ENCODE measurements around the gene NHEJ1. TPM values are rescaled to one million over a fixed set of nuclear protein-coding genes. Genes with fewer than 3 reads are reported as not detected.
A peak's percentile ranks its signal among the peaks of the same experiment; 100 is the strongest.

The NHEJ1 gene
- total and polyA plus RNA-seq, 2 of the 13 experiments (the other 11 are each of a cell fraction or from before 2014, with no cell fraction given): 30.0 to 30.7 TPM

DNA sequence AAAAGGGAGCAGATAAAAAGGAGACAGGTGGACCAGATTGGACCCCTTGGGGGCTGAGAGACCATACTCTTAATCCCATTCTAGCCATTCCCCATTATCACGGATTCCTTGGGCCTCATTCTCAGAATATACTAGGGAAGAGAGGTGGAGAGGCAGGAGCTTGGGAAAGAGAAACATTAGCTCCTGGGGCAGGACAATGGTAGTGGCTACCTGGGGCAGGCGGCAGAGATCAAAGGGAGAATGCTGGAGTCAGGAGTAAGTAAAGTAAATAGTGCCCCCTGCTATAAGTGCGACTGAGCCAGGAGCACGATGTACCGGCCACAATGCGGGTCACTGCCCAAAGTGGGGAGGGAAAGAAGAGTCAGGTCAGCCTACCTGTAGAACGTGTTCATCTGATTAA lies 79.5 kb downstream of the NHEJ1 start (continued):
- TF ChIP-seq, protein P1, sequence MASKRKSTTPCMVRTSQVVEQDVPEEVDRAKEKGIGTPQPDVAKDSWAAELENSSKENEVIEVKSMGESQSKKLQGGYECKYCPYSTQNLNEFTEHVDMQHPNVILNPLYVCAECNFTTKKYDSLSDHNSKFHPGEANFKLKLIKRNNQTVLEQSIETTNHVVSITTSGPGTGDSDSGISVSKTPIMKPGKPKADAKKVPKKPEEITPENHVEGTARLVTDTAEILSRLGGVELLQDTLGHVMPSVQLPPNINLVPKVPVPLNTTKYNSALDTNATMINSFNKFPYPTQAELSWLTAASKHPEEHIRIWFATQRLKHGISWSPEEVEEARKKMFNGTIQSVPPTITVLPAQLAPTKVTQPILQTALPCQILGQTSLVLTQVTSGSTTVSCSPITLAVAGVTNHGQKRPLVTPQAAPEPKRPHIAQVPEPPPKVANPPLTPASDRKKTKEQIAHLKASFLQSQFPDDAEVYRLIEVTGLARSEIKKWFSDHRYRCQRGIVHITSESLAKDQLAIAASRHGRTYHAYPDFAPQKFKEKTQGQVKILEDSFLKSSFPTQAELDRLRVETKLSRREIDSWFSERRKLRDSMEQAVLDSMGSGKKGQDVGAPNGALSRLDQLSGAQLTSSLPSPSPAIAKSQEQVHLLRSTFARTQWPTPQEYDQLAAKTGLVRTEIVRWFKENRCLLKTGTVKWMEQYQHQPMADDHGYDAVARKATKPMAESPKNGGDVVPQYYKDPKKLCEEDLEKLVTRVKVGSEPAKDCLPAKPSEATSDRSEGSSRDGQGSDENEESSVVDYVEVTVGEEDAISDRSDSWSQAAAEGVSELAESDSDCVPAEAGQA (IDR thresholded peaks at IDR 0.05; ENCODE audit: low read depth): no peak
- TF ChIP-seq, protein P1 (CRISPR knock-in tag; IDR thresholded peaks at IDR 0.05; ENCODE audit: borderline replicate concordance): no peak
- TF ChIP-seq MTA1 (CRISPR knock-in tag; IDR thresholded peaks at IDR 0.05; ENCODE audit: borderline replicate concordance): peak; percentile 37; the same call in 1 of the 2 replicates
- TF ChIP-seq KAT8 (CRISPR knock-in tag; IDR thresholded peaks at IDR 0.05): peak; percentile 64; the same call in 1 of the 2 replicates
- TF ChIP-seq ATF3 (CRISPR knock-in tag; IDR thresholded peaks at IDR 0.05): no peak
- no peak for TF ChIP-seq SKI (IDR thresholded peaks at IDR 0.05; ENCODE audit: partially characterized antibody)
- peak; percentile 23; the same call in 1 of the 2 replicates for TF ChIP-seq NR2C2 (CRISPR knock-in tag; IDR thresholded peaks at IDR 0.05; ENCODE audit: borderline replicate concordance)
- no peak for TF ChIP-seq TBL1XR1 (IDR thresholded peaks at IDR 0.05; ENCODE audit: borderline replicate concordance, low read length, partially characterized antibody)
- TF ChIP-seq PRDM10 (CRISPR knock-in tag; IDR thresholded peaks at IDR 0.05; ENCODE audit: low read depth): peak; percentile 82
- no peak for TF ChIP-seq KAT7 (CRISPR knock-in tag; IDR thresholded peaks at IDR 0.05; ENCODE audit: borderline replicate concordance)
- TF ChIP-seq ZFP82 (CRISPR knock-in tag; IDR thresholded peaks at IDR 0.05; ENCODE audit: borderline replicate concordance): no peak
- 0 out of 2 replicates have a peak, but pooled peaks have one; percentile 27 for TF ChIP-seq ZFP91 (CRISPR knock-in tag; IDR thresholded peaks at IDR 0.05; ENCODE audit: borderline replicate concordance)

All from HepG2 (cell line).